HepG2 (cell line): ENCODE results near the gene FYB2. TPM values are rescaled to one million over a fixed set of nuclear protein-coding genes. Genes with fewer than 3 reads are reported as not detected.

ENCODE experiments used
- ADNP ChIP-seq: sonication (generic); formaldehyde crosslinking; IDR thresholded peaks from 2 replicates; pipeline ENCODE4 v1.4.0; 2020; ENCODE audit warnings: missing genetic modification reagents
- GLI4 ChIP-seq: sonication (generic); formaldehyde crosslinking; IDR thresholded peaks from 2 replicates; pipeline ENCODE4 v1.5.1; 2020; ENCODE audit warnings: missing genetic modification reagents, mild to moderate bottlenecking, moderate library complexity, borderline replicate concordance
- ISX ChIP-seq: sonication (generic); formaldehyde crosslinking; conservative IDR thresholded peaks from 2 replicates; pipeline ENCODE4 v1.5.0; 2020; ENCODE audit warnings: missing genetic modification reagents
- JUNB ChIP-seq: sonication (generic); formaldehyde crosslinking; IDR thresholded peaks from 2 replicates; pipeline ENCODE4 v1.8.0; 2022; ENCODE audit warnings: missing genetic modification reagents, mild to moderate bottlenecking, borderline replicate concordance
- MTF1 ChIP-seq: sonication (generic); formaldehyde crosslinking; IDR thresholded peaks from 2 replicates; pipeline ENCODE4 v1.5.0; 2020; ENCODE audit warnings: missing genetic modification reagents
- PLSCR1 ChIP-seq: sonication (generic); formaldehyde crosslinking; IDR thresholded peaks from 2 replicates; pipeline ENCODE4 v1.5.0; 2020; ENCODE audit warnings: missing genetic modification reagents, mild to moderate bottlenecking, borderline replicate concordance
- POGZ ChIP-seq: sonication (generic); formaldehyde crosslinking; IDR thresholded peaks from 2 replicates; pipeline ENCODE4 v1.4.0; 2020; ENCODE audit warnings: mild to moderate bottlenecking, missing genetic modification reagents
- RBM22 ChIP-seq: fragments of 200-400 bp; formaldehyde crosslinking; optimal IDR thresholded peaks from 2 replicates; pipeline ENCODE3; 2017; ENCODE audit warnings: mild to moderate bottlenecking, low read length, moderate library complexity
- SIN3A ChIP-seq: IDR thresholded peaks from 2 replicates; pipeline ENCODE4 v1.6.1; 2011; ENCODE audit warnings: low read depth, mild to moderate bottlenecking, control low read depth, low read length, borderline replicate concordance
- SMAD1 ChIP-seq: sonication (generic); formaldehyde crosslinking; IDR thresholded peaks from 2 replicates; pipeline ENCODE4 v1.4.0; 2020; ENCODE audit warnings: missing genetic modification reagents, low read depth, mild to moderate bottlenecking, borderline replicate concordance
- SNAPC4 ChIP-seq: sonication (generic); formaldehyde crosslinking; IDR thresholded peaks from 2 replicates; pipeline ENCODE4 v1.4.0; 2020; ENCODE audit warnings: mild to moderate bottlenecking, missing genetic modification reagents
- ZKSCAN8 ChIP-seq: IDR thresholded peaks from 2 replicates; pipeline ENCODE4 v1.6.1; 2016; ENCODE audit warnings: borderline replicate concordance, missing genetic modification reagents, missing compliant biosample characterization
- ZNF12 ChIP-seq: sonication (generic); formaldehyde crosslinking; IDR thresholded peaks from 2 replicates; pipeline ENCODE4 v1.5.0; 2020; ENCODE audit warnings: missing genetic modification reagents
- ZNF17 ChIP-seq: sonication (generic); formaldehyde crosslinking; IDR thresholded peaks from 2 replicates; pipeline ENCODE4 v1.5.0; 2020; ENCODE audit warnings: mild to moderate bottlenecking, missing genetic modification reagents
- ZNF263 ChIP-seq: sonication (generic); formaldehyde crosslinking; IDR thresholded peaks from 2 replicates; pipeline ENCODE4 v1.4.0; 2020; ENCODE audit warnings: missing genetic modification reagents
- ZNF274 ChIP-seq: sonication (generic); formaldehyde crosslinking; IDR thresholded peaks from 2 replicates; pipeline ENCODE4 v1.5.1; 2020; ENCODE audit warnings: mild to moderate bottlenecking, missing genetic modification reagents
- ZNF441 ChIP-seq: sonication (generic); formaldehyde crosslinking; IDR thresholded peaks from 2 replicates; pipeline ENCODE4 v1.7.0; 2021; ENCODE audit warnings: missing genetic modification reagents, borderline replicate concordance
- ZNF674 ChIP-seq: sonication (generic); formaldehyde crosslinking; IDR thresholded peaks from 2 replicates; pipeline ENCODE4 v1.5.0; 2020; ENCODE audit warnings: low read depth, mild to moderate bottlenecking, missing genetic modification reagents
- ZNF883 ChIP-seq: sonication (generic); formaldehyde crosslinking; IDR thresholded peaks from 2 replicates; pipeline ENCODE4 v1.5.1; 2020; ENCODE audit warnings: mild to moderate bottlenecking, missing genetic modification reagents; ENCODE audit errors: not compliant biosample characterization
- polyA plus RNA-seq, 8 experiments: library from polyadenylated mRNA; depleted of rRNA in 3 of 8; stranded (reverse) in 7 of 8; unstranded in 1 of 8; fragments of >200 nt; fragmentation: Illumina TruSeq in 4 of 8; extraction: Trizol in 4 of 8; gene quantifications; 2 replicates each; pipeline versions ENCODE4 v1.2.1 to v1.2.3, GENCODE V29; 2011 to 2016; ENCODE audit warnings: low read depth in 4 of 8, missing spikeins in 1 of 8, mixed read lengths in 1 of 8; ENCODE audit not compliant: insufficient read depth in 1 of 8
- total RNA-seq, 5 experiments: library from RNA; depleted of rRNA; stranded (reverse); fragments of >200 nt; fragmentation: Illumina TruSeq; extraction: Trizol; gene quantifications; 2 replicates each; pipeline ENCODE4 v1.2.3, GENCODE V29; 2016; ENCODE audit warnings: low read depth in 1 of 5
- TF ChIP-seq, protein P1 (sequence below): sonication (generic); formaldehyde crosslinking; conservative IDR thresholded peaks from 2 replicates; pipeline ENCODE4 v1.4.0; 2020; ENCODE audit warnings: mild to moderate bottlenecking, missing genetic modification reagents, moderate library complexity
- TF ChIP-seq, protein P2 (sequence below): sonication (generic); formaldehyde crosslinking; IDR thresholded peaks from 2 replicates; pipeline ENCODE4 v1.5.0; 2020; ENCODE audit warnings: missing genetic modification reagents

The FYB2 gene
- total and polyA plus RNA-seq, 2 of the 13 experiments (the other 11 are each of a cell fraction or from before 2014, with no cell fraction given), result 1.2 to 2.7 TPM

- TF ChIP-seq, protein P1, sequence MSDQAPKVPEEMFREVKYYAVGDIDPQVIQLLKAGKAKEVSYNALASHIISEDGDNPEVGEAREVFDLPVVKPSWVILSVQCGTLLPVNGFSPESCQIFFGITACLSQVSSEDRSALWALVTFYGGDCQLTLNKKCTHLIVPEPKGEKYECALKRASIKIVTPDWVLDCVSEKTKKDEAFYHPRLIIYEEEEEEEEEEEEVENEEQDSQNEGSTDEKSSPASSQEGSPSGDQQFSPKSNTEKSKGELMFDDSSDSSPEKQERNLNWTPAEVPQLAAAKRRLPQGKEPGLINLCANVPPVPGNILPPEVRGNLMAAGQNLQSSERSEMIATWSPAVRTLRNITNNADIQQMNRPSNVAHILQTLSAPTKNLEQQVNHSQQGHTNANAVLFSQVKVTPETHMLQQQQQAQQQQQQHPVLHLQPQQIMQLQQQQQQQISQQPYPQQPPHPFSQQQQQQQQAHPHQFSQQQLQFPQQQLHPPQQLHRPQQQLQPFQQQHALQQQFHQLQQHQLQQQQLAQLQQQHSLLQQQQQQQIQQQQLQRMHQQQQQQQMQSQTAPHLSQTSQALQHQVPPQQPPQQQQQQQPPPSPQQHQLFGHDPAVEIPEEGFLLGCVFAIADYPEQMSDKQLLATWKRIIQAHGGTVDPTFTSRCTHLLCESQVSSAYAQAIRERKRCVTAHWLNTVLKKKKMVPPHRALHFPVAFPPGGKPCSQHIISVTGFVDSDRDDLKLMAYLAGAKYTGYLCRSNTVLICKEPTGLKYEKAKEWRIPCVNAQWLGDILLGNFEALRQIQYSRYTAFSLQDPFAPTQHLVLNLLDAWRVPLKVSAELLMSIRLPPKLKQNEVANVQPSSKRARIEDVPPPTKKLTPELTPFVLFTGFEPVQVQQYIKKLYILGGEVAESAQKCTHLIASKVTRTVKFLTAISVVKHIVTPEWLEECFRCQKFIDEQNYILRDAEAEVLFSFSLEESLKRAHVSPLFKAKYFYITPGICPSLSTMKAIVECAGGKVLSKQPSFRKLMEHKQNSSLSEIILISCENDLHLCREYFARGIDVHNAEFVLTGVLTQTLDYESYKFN (CRISPR knock-in tag), result peak; percentile 83
- TF ChIP-seq ZNF263 (no peak), RBM22 (no peak), JUNB (CRISPR knock-in tag) (peak; percentile 81; the same call in 1 of the 2 replicates), ADNP (CRISPR knock-in tag) (no peak), ZKSCAN8 (CRISPR knock-in tag) (peak; percentile 85; the same call in 1 of the 2 replicates), ZNF17 (CRISPR knock-in tag) (no peak), ZNF441 (CRISPR knock-in tag) (no peak), ZNF883 (CRISPR knock-in tag) (no peak), ZNF274 (no peak), MTF1 (CRISPR knock-in tag) (no peak), ISX (CRISPR knock-in tag) (no peak), POGZ (CRISPR knock-in tag) (peak; percentile 47), ZNF12 (CRISPR knock-in tag) (peak; percentile 76), SIN3A (no peak), GLI4 (CRISPR knock-in tag) (no peak), ZNF674 (CRISPR knock-in tag) (no peak), SMAD1 (CRISPR knock-in tag) (no peak), PLSCR1 (CRISPR knock-in tag) (no peak), SNAPC4 (CRISPR knock-in tag) (no peak)
- TF ChIP-seq, protein P2, sequence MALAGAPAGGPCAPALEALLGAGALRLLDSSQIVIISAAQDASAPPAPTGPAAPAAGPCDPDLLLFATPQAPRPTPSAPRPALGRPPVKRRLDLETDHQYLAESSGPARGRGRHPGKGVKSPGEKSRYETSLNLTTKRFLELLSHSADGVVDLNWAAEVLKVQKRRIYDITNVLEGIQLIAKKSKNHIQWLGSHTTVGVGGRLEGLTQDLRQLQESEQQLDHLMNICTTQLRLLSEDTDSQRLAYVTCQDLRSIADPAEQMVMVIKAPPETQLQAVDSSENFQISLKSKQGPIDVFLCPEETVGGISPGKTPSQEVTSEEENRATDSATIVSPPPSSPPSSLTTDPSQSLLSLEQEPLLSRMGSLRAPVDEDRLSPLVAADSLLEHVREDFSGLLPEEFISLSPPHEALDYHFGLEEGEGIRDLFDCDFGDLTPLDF, result no peak
Observed at GRCh38 chr1:56688522-56689026, 130.6 kb downstream of the FYB2 start (continued).
